Measurements from ENCODE around the gene PTH2R.

GRCh38 chr2:208415255-208415654 is 8.7 kb downstream of the PTH2R start:
- TF ChIP-seq CTCF (IDR thresholded peaks at IDR 0.05) (no peak), POLR2AphosphoS5 (IDR thresholded peaks at IDR 0.05) (no peak), POLR2A (IDR thresholded peaks at IDR 0.05) (no peak)

All from breast epithelium (tissue), 3 donors.